Measurements from ENCODE around the gene OR10H1.
"Not testable (repeated sequence)": the region's sequence is repeated elsewhere in the genome, so short reads cannot be mapped to it uniquely, and the experiment has no call there.

The OR10H1 gene

DNA sequence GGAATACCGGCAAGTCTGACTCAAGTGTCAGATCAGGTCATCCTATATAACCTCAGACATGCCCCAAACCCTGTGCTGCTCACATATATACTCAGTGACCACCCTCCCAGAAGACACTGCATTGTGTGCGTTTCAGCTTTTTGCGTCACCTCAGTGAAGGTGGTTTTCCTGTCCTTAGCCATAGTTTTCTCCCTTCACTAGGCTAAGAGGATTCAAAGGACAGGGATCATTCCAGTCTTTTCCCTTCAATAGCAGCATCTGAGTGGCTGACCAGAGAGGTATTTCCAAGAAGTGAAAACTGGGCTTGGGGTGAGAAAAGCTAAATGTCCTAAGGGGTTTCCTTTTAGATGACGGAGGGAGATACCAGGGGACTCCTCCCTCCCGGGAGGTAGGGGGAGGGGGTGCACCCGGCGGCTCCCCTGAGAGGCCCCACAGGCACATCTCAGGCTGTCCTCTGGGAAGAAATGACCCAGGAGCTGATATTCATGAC, 12.7 kb upstream of the OR10H1 start:
- DNase-seq, result no peak

- DNase-seq, result no peak
These were observed 10.3 kb upstream of the OR10H1 start for GRCh38 chr19:15825753-15826152.

GRCh38 chr19:15820646-15821045, 5.2 kb upstream of the OR10H1 start:
- DNase-seq, result no peak

- DNase-seq, result no peak
These were observed 1.5 kb downstream of the OR10H1 start for GRCh38 chr19:15813916-15814315.

GRCh38 chr19:15812060-15812722, 3.3 kb downstream of the OR10H1 start:
- DNase-seq, result no peak

DNA sequence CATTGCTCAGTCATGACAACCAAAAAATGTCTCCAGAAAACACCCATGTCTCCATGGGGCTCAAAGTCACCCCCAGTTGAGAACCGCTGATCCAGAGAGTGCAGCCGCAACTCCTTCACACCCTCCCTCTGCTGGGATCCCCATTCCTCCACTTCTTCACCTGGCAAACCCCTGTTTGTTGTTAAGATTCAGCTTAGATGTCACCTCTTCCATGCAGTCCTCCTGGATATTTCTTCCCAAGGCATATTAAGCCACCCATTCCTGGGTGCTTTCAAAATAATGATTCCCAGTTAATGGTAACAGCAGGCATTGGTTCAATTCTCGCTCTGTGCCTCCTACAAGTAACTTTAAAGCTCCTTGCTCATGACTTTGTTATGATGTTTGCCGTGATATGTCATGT, 4.0 kb downstream of the OR10H1 start:
- DNase-seq, result no peak

GRCh38 chr19:15810335-15810734, 5.1 kb downstream of the OR10H1 start:
- no peak for DNase-seq

- not testable (repeated sequence) for DNase-seq
These were observed 21.2 kb downstream of the OR10H1 start for GRCh38 chr19:15794279-15794678.

DNA sequence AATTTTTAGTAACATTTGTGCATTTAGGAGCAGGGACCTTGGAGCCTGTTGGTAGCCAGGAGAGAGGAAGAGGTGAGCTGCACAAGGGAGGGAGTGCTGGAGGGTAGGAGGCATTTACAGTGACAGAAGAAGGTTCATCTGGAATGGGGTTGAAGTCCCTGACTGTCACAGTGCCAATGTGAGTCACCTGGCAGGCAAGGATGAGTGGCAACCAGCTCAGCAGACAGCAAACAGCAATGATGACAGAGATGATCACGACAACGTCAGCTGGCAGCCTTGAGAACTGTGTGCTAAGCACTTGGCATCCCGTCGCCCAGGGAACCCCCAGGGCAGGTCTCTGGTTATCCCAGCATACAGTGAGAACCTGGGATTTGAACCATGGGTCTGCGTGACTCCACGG, 25.4 kb downstream of the OR10H1 start:
- DNase-seq, result no peak

DNA sequence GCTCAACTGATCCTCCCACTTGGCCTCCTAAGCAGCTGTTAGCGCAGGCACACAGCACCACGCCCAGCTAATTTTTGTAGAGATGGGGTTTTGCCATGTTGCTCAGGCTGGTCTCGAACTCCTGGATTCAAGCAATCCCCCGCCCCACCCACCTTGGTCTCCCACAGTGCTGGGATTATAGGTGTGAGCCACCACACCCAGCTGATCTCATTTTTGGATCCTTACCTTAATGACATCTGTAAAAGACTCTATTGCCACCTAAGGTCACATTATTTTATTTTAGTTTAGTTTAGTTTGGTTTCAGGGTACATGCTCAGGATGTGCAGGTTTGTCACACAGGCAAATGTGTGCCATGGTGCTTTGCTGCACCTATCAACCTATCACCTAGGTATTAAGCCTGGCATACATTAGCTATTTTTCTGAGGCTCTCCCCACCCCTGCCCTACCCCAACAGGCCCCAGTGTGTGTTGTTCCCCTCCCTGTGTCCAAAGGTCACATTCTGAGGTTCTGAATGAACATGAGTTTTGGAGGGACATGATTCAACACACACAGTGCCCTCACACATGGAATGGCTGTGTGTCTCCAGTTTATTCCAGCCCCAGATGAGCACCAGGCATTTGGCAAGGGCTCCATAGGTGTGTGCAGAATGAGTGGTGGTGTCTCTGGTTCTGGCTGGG, 26.7 kb downstream of the OR10H1 start:
- DNase-seq, result no peak

GRCh38 chr19:15787611-15788155, 27.8 kb downstream of the OR10H1 start, which contains the start of gene OR10H5:
Gene OR10H5 (plus strand): TSS chr19:15787661. CDS start chr19:15794049, 6,388 bp downstream.
- DNase-seq, result no peak

DNA sequence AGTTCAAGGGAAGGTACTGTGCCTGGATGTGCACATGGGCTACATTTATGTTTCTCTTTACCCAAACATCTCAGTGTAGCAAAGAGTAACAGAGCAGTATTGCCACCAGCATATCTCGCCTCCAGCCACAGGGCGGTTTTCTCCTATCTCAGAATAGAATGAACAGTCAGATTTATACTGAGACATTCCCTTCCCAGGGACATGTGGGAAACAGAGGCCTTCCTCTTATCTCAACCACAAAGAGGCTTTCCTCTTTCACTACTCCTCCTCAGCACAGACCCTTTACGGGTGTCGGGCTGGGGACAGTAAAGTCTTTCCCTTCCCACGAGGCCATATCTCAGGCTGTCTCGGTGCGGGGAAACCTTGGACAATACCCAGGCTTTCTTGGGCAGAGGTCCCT, 32.6 kb downstream of the OR10H1 start:
- not testable (repeated sequence) for DNase-seq

GRCh38 chr19:15782211-15782610, 33.3 kb downstream of the OR10H1 start:
- DNase-seq, result no peak

- no peak for DNase-seq
These were observed 33.8 kb downstream of the OR10H1 start for GRCh38 chr19:15781661-15782060.

DNA sequence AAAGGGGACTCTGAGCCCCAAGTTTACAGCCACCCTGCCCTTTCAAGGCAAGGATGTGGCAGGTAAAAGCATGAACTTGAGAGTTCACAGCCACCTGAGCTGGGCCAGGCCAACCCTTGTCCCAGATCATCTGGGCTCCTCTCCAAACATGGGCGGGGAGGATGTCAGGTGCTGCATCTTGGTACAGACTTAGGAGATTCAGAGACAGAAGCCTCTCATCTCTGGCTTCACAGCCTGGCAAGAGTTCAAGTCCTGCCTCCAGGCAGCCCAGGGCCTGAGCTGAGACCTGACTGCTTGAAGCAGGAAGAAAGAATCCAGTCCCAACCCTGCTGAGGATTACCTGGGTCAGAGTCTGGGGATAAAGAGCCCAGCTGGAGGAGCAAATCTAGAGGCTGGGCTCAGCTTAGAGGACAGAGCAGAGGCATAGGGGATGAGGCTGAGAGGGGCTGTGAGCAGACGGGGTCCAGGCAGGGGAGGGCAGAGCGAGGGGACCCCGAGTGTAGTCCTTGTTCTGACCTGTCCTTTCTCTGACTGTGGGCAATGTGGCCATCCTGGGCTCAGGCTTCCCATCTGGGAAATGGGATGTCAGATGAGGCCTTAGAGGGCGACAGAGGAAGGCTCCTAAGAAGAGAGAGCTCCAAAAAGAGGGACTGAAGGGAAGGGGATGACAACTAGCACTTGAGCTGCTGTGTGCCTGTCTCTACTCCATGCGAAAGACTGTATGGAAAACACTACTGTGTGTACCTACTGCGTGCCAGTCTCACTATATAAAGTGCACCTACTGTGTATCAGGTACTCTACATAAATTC, 34.6 kb downstream of the OR10H1 start:
- no peak for DNase-seq

GRCh38 chr19:15779756-15780476, 35.5 kb downstream of the OR10H1 start:
- DNase-seq, result no peak

DNA sequence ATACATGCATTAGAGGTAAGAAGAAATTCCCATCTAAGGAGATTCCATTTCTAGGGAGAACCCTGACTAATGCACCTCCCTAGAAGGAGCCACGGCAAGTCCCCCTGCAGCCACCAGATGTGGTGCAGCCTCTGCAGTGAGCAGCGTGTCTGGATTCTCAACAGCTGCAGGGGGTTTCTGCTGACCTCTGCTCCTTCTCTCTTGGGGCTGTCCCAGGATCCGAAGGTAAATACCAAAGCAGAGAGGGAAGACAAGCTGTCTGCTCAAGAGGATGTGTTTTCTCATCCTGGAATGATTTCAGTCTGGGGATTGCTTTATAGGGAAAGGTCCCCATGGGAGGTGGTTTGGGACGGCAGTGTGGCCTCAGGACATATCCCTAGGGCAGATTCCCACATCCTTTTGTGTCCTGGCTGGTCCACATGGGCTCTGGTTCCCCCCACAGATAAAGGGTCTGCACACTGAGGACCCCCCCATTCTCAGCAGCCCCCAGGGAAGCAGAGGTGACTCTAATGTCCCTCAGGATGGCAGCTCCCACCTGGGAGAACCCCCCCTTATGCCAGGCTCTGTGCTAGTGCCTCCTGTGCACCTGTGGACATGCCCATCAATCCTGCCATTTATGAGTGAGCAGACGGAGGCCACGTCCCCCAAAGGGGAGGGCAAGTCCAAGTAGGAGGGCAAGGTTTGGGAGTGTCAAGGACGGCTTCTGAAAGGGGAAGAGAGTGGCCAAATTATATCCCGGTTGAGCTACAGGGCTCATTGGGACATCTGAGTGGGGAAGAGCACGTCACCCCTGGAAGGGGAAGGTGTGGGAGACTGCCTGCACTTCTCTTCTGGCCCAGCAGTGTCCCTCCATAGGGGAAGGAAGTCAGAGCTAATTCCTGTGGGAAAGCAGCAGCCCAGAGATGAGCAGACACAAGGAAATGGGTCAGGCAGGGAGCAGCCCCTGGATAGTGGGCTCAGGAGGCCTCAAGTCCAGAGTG, 38.2 kb downstream of the OR10H1 start:
- DNase-seq, result no peak

GRCh38 chr19:15776264-15776663, 39.2 kb downstream of the OR10H1 start:
- DNase-seq, result no peak

GRCh38 chr19:15775249-15775648, 40.2 kb downstream of the OR10H1 start:
- no peak for DNase-seq

DNA sequence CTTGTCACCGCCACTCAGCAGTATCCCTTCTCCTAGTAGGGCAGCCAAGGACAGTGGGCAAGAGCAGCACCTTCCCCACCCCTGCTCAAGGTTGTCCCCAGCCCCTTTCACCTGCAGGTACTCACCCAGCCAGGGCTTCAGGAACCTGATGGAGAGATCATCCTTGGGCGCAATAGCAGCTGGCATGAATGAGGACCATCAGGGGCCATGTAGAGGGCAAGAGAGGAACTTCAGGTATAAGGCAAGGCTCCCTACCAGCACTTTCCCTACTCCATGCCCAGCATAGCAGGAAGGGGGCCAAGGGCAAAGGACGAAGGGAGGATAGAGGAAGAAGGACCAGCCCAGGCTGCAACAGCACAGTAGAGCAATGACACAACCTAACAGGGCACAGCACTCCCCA, 41.3 kb downstream of the OR10H1 start:
- DNase-seq, result not testable (repeated sequence)

- no peak for DNase-seq
These were observed 45.9 kb downstream of the OR10H1 start for GRCh38 chr19:15769586-15769985.
